HG03520 (cell line): ENCODE measurements around the gene MCOLN2.
A peak's percentile ranks its signal among the peaks of the same experiment; 100 is the strongest.
"Not testable (repeated sequence)": the region's sequence is repeated elsewhere in the genome, so short reads cannot be mapped to it uniquely, and the experiment has no call there.

Experiments used
- ATAC-seq: cut with Tn5 transposase; IDR thresholded peaks from one replicate; pipeline ENCODE4 v1.9.1; 2021; ENCODE audit warnings: mild to moderate bottlenecking, moderate library complexity; ENCODE audit not compliant: unreplicated experiment

The MCOLN2 gene

DNA sequence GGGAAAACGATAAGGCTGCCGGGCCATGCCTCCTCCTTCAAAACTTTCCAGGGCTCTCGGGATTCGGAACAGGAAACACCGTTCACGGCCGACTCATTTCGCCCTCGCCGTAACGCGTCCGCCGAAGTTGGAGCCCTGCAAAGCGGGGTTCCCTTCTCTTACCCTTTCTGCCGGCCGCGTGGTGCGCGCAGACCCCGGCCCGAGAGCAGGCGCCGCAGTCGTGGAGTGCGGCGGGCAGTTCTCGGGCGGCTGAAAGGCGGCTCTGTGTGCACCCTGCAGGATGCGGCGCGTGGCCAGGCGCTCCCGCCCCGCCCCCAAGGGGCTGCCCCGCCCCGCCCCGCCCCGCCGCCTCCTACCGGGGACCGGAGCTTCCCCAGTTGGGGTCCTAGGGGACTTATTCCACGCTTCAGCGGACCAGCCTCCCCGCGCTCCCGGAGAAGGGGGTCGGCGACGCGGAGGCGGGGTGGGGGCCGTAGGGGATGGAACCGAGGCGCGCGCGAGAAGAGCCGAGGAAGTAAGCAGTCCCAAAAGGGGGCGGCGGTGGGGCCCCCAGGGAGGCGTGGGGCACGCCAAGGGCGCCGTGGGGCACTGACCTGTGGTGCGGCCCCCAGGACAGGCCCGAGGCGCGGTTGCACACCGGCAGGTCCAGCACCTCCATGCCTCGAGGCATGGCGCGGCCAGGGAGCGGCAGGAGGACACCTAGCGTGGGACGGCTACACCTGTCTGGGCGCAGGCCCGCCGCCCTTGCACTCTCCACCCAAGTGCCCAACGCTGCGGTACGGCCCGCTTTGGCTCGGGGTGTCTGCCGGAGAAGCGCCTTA is at the start of gene MCOLN2:
TSS of gene MCOLN2 (minus strand) at position 268 of the 821 bp plus-strand sequence. CDS start at position 27, 241 bp downstream.
- ATAC-seq = peak; percentile 38

DNA sequence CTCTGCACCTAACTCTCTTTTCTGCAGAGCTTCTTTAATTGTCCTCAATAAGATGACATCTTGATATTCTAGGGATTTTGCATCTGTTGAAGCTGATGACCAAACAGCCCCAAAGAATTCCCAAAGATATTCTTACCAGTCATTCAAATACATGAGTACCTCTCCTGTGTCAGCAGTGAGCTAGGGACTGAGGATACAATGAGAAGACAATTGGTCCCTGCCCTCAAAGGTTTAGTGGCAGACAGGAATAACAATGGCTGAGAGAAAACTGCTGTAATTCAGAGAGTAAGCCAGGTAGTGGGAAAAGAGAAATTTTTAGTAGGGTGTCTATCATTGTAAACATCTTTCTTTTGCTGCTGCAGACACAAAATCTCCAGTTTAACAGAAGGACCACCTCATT is 45.5 kb upstream of the MCOLN2 start:
- no peak for ATAC-seq

DNA sequence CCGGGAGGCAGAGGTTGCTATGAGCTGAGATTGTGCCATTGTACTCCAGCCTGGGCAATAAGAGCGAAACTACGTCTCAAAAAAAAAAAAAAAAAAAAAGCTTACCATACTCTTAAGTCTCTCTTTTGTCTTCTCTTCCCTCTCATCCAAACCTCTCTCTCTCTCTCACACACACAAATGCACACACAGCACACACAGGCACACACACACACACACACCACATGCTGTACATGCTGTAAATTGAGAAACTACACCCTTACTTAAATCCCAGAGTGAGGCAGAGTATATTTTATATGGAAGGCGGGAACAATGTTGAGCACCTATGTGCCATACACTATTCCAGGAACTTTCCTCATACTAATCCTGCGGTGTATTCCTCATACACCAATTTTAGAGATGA is 44.9 kb upstream of the MCOLN2 start:
- ATAC-seq = no peak

DNA sequence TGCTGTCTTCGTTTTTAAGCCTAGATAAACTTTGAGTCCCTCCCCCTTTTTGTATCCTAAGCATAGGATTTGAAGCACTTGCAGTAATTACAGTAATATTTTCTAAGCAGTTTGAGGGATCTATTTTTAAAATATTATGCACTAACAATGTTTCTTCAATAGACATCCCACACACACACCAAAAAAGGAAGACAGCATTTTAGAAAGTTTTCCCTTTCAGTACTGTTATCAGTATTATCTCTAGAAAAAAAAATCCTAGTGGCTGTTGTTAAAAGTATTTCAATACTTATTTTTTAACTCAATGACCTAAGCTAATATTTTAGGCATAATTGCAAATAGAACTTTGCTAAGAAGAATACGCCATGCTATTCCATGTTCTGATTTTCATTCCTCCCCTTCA is 36.3 kb upstream of the MCOLN2 start:
- ATAC-seq = peak; percentile 53

DNA sequence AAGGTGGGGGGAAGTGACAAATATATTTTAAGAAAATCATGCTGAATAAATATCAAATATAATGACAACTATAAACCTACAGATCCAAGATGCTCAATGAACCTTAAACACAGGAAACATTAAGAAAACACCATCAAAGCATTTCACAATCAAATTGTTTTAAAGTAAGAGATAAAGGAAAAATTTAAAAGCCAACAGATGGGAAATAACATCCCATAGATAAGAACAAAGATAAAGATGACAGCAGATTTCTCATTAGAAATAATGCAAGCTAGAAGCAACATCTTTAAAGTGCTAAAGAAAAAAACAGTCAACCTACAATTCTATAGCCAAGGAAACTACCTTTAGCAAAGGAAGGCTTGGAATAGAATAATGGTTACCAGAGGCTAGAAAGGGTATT is 33.6 kb upstream of the MCOLN2 start:
- no peak for ATAC-seq

DNA sequence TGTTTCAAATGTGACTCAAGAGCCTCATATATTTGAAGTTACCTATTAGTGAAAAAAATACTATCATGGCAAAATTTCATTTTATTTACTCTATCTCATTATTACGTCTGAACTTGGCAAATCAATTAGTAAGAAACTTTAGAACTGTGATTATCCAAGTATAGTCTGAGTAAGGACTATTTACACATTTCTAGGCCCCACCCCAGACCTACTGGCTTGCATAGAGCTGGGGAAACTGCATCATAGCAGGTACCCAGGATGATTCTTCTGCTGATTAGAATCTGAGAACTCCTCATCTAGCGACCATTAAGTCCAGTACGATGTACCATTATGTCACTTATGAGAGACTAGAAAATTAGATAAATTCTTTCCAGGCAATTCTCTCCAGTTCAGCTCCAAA is 31.2 kb upstream of the MCOLN2 start:
- ATAC-seq = no peak

DNA sequence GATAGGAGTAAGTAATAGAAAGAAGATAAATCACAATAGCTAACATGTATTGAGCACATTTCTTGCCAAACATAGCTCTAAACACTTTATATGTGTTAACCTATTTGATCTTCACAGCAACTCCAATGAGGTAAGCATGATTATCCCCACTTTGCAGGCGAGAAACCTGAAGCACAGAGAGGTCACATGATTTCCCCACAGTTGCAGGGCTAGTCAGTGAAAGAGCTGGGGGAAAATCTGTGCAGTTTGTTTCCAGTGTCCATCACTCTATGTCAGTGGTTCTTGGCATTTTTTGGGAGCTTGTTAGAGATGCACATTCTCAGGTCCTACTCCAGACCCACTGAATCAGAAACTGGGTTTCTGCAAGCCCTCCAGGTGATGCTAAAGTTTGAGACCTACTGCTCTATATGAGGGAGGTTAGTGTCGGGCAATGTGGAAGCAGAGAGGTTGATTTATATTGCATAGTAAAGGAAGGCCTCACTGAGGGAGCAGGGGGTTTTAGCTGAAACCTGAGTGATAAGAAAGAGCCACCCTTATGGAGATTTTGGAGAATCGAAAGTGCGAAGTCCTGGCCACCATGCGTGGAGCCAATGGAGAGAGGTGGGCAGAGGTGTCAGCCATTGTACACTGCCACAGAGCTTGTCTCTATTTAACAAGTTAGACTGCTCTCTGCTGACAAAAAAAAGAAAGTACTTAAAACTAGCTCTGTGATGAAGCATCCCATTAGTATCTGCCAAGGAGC is 30.5 kb upstream of the MCOLN2 start:
- ATAC-seq = peak; percentile 77

DNA sequence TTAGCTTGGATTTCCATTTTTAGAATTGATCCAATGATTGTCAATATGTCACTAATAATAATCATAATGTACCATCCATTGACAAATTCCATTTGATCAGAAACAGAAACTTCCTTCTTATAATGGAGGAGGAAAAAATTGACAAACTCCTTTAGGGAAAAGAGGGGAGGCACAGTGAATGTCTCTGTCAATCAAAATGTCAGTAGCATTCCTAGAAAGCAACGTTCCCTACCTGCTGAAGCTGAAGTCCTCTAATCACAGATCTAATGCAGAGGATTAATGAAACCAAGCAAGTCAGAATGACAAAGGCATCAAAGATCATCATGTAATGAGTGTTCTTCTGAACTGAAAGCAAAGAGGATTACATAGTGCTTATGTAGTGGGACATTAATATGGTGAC is 29.0 kb upstream of the MCOLN2 start:
- no peak for ATAC-seq

DNA sequence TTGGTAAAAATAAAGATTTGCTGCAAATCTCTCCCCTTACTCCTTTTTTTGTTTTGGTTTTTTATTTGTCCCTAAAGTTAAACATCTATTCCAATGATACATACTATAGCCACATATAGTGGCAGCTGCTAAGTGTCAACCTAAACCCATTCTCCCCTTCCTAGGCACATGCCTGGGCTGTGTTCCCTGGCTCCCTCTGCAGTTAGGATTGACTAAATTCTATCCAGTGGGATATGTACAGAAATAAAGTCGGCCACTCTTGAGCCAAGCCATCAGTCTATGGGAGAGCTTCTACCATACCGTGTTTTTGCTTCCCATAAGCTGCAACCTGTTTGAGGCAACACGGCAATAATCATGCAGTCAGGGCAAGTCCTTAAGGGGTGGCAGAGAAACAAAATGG is 27.8 kb upstream of the MCOLN2 start:
- no peak for ATAC-seq

DNA sequence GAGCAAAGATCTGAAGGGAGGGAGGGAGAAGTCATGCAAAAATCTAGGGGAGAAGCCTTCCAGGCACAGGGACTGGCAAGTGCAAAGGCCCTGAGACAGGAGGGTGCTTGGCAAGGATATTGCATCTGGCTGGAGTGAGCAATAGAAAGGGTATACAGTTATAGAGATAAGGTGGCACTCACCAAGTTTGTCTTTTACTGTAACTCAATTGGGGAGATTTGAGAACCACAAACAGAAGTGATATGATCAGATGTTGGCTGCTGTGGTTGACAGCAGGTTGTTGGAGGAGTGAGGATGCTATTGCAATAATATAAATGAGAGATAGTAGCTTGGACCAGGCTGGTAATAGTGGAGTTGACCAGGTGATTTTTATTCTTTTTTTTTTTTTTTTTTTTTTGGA is 25.8 kb upstream of the MCOLN2 start:
- ATAC-seq = no peak

DNA sequence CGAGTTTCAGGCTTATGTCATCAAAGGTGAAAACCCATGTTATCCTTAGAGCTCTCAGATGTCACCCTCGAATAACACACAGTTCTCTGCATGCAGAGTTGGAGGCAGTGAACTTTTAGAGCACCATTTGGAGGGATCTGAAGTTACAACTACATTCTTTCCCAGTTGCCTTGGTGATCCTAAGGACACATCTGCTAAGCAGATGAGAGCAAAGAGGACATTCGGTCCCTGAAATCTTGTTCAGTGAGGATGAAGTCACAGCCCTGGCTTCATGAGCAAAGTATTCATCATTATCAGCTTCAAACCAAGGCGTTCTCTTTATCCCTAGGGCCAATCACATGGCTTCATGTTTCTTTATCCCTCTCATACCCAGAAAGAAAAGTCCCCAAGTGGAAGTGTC is 23.1 kb upstream of the MCOLN2 start:
- ATAC-seq = no peak

DNA sequence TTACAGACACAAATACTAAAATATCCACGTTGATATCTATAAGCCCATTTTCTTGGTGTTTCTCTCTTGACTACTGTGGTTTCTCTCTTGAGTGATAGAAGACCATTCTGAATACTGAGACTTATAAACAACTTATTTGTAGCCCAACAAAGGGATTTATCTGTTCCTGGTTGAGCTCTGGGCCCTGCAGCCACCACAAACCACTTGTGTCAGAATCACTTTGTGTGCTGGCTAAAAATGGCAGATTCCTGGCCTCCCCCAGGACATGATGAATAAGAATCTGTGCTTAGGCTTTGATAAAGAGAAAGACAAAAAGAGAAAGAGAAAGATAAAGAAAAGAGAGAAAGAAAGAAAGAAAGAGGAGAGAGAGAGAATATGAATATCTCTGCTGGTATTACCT is 18.9 kb upstream of the MCOLN2 start:
- ATAC-seq = no peak

DNA sequence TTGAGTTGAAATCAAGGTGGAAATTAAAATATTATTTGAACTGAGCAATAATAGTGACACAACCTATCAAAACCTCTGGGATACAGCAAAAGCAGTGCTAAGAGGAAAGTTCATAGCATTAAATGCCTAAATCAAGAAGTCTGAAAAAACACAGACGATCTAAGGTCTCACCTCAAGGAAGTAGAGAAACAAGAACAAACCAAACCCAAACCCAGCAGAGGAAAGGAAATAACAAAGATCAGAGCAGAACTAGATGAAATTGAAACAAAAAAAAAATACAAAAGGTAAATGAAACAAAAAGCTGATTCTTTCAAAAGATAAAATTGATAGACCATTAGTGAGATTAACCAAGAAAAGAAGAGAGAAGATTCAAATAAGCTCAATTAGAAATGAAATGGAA is 8.7 kb upstream of the MCOLN2 start:
- not testable (repeated sequence) for ATAC-seq

DNA sequence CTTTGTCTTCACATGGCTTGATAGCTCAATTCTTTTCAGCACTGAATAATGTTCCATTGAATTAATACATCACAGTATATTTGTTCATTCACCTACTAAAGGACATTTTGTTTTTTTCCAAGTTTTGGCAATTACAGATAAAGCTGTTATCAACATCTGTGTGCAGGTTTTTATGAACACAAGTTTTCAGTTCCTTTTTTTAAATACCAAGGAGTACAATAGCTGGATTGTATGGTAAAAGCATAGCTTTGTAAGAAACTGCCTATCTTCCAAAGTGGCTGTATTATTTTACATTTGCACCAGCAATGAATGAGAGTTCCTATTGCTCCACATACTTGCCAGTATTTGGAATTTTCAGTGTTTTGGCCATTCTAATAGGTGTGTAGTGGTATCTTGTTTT is 4.8 kb upstream of the MCOLN2 start:
- no peak for ATAC-seq

DNA sequence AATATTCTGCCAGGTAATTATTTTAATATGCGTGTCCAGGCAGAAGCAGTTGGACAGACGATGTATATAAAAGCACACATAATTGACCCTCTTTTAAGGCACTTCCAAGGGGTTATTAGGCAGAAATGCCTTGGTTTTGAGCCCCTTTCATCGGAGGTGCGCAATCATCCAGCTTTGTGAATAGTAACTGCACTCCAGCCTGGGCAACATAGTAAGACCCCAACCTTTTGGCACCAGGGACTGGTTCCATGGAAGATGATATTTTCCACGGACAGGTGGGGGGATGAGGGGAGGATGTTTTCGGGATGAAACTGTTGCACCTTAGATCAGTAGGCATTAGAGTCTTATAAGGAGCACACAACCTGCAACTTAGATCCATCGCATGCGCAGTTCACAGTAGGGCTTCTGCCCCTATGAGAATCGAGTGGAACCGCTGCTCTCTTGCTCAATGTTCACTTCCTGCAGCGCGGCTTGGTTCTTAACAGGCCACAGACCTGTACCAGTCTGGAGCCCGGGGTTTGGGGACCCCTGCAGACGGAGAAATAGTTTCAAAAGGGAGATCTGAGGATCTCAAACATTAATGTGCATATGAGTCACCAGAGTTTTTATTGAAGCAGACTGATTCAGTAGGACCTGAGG is 1.8 kb upstream of the MCOLN2 start:
- ATAC-seq = no peak

DNA sequence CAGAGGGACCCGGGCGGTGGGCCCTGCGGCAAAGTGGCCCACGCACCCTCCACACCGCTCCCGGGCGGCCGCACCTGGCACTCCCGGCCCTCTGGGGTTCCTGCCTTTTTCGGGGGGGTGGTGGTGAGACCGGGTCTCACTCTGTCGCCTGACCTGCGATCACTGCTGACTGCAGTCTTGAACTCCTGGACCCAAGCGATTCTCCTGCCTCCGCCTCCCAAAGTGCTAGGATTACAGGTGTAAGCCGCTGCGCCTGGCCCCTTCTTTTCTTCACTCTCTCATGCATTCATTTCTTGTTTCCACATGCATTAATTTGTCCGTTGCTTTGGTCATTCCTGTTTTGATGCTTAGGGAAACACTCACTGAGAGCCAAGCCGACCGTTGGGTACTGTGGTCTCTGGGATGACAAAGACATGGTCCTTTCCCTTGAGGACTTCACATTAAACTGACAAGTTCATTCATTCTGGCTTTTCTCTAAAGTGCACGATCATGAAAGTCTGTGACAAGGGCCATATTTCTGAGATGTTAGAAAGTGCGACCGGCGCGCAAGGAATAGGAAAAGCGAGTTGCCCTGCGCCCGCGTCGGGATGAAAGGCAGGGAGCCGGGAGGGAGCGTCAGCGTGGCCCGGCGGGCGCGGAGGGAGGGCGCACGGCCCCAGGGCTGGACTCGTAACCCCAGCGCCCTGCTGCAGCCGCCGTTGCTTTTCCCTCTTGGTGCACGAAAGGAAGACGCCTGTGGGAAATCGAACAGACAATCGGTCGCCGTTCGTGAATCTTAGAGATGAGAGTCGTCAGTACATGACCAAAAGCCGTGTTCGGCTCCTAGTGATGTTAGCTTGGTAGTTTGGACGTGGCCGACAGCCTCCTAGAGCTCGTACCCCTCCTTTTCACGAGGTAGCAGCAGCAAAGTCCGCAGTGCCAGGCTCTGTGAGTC is 1.0 kb upstream of the MCOLN2 start:
- no peak for ATAC-seq

DNA sequence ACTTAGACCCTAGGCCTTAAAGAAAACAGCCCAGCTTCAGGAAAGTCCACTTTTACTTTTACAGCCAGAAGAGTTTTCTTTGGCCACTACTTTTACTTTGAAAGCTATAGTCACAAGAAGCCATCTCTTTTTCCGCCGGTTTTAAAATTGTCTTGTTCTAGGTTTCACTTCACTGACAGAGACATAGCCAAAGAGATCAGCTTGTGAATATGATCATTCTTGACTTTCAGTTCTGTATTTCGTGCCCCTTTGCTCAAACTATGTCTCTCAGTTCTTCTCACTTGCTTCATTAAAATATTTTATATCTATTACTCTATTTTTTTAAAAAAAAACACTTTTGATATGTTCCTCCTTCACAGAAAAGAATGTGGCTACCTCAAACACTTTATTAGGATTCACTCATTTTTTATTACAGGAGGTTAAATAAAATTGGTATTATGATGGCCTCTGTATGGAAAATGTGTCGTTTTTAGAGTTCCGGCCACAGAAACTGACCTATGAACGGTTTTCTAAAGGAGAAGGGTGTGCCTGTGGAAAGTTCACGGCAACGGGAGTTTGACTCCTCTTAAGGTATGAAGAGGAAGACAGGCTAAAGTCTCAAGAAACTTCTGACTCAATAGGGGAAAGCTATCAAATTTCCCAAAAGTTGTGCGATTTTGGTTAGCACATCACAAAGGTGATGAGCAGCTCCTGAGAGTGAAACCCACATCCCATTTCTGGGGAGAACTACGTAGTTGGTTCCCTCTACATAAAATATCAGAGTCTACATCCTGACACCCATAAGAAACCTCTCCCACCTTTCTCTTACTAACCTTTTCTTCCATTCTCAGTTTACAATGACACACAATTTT is 1.2 kb downstream of the MCOLN2 start:
- ATAC-seq = peak; percentile 43

DNA sequence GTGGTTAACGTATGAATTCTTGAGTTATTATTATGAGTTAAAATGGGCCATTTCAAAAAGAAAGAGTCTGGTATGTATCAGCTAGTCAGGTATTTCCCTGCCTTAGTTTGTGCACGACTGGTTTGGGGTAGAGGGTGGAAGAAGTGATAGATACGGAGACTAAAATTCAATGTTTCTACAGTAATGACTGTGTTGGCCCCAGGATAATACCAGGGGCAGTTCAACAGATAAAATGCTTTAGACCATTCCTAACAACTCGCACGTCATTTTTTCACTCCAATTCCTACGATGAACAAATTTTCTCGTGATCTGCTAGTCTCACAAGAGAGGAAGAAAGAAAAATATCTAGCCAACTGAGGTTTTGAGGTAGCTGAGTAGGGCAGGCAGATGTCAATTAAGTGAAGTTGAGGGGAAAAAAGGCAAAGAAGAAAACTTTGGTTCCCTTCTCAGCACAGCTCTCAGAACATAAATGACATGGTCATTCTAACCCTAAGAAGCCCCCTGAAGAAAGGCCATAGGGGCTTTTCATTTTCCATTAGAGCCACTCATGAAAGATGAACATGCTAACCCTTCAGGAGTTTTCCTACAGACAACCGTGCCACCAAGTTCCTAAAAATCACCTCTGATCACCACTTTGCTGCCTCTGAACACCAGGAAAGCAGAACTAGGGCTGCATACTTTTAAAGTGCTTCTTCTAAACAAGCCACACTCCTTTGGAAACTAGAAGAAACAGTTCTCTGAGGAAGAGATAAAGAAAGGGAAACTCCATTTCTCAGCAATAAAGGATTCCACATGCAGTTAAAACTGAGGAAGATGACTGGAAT is 5.6 kb downstream of the MCOLN2 start:
- peak; percentile 38 for ATAC-seq

DNA sequence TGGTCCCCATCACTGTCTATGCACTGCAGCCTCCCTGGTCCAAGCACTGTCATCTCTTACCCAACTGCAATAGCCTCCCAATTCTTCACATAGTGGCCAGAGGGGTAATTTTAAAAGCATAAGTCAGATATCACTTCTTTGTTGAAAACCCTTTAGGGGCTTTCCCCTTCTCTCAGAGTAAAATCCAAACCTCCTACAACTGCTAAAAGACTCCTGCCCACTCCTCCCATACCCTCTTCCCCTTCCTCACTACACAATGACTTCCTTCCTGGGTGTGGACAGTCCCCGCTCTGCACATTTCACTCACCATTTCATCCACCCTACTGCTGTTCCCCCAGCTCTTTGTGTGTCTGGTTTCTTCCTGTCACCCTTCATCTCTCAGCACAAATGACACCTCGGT is 8.3 kb downstream of the MCOLN2 start:
- ATAC-seq = peak; percentile 36
